K562 (cell line): ENCODE results near the gene DNAJB4. TPM values are rescaled to one million over a fixed set of nuclear protein-coding genes. Genes with fewer than 3 reads are reported as not detected.

Experiments used
- ATF2 ChIP-seq: sonication (generic); formaldehyde crosslinking; IDR thresholded peaks from 2 replicates; pipeline ENCODE4 v1.8.1; 2022; ENCODE audit warnings: missing genetic modification reagents
- BRF2 ChIP-seq: IDR thresholded peaks from 3 replicates; pipeline ENCODE4 v1.6.1; 2011; ENCODE audit warnings: borderline replicate concordance, mild to moderate bottlenecking; ENCODE audit not compliant: insufficient read length, insufficient read depth
- DLX4 ChIP-seq: fragments of 250-450 bp; sonication (Bioruptor Pico); IDR thresholded peaks from 2 replicates; pipeline ENCODE4 v1.6.1; 2021; ENCODE audit warnings: mild to moderate bottlenecking
- E2F5 ChIP-seq: sonication (generic); formaldehyde crosslinking; IDR thresholded peaks from 2 replicates; pipeline ENCODE4 v1.8.0; 2022; ENCODE audit warnings: mild to moderate bottlenecking, missing genetic modification reagents
- MXD1 ChIP-seq: fragments of 250-450 bp; sonication (Bioruptor Pico); IDR thresholded peaks from 2 replicates; pipeline ENCODE4 v1.8.0; 2021; ENCODE audit warnings: borderline replicate concordance, mild to moderate bottlenecking, moderate library complexity; ENCODE audit not compliant: poor library complexity, severe bottlenecking
- RBM14 ChIP-seq: fragments of 200-400 bp; formaldehyde crosslinking; IDR thresholded peaks from 2 replicates; pipeline ENCODE4 v1.6.1; 2018; ENCODE audit warnings: low read depth, mild to moderate bottlenecking, low read length, moderate library complexity, borderline replicate concordance; ENCODE audit not compliant: insufficient read depth
- ZNF384 ChIP-seq: IDR thresholded peaks from 2 replicates; pipeline ENCODE4 v1.6.1; 2012; ENCODE audit warnings: low read depth, low read length, improper control_type of control experiment
- ZNF395 ChIP-seq: fragments of 200-800 bp; sonication (Bioruptor generic); IDR thresholded peaks from 2 replicates; pipeline ENCODE4 v1.6.1; 2017; ENCODE audit warnings: missing genetic modification characterization, missing compliant biosample characterization
- polyA plus RNA-seq, 8 experiments: library from polyadenylated mRNA; depleted of rRNA in 4 of 8; stranded (reverse) in 5 of 8; unstranded in 3 of 8; fragments of >200 nt; fragmentation: Nextera tagmentation in 2 of 8; fragmentation: Illumina TruSeq in 1 of 8; extraction: Ambion mirVana in 2 of 8; extraction: Trizol in 1 of 8; gene quantifications; 2 replicates each; pipeline versions ENCODE4 v1.2.1 to v1.2.3, GENCODE V29; 2011 to 2014; ENCODE audit warnings: inconsistent platforms in 1 of 8, missing spikeins in 1 of 8
- total RNA-seq, 7 experiments: library from RNA; depleted of rRNA in 6 of 7; stranded (reverse); fragments of >200 nt in 6 of 7; fragmentation: Illumina TruSeq in 2 of 7; extraction: Trizol in 2 of 7; gene quantifications; 2 replicates each; pipeline versions ENCODE4 v1.2.1 to v1.2.3, GENCODE V29; 2011 to 2021; ENCODE audit warnings: low replicate concordance in 1 of 7

The DNAJB4 gene
- total and polyA plus RNA-seq, 9 of the 15 experiments (the other 6 are each of a cell fraction or from before 2014, with no cell fraction given) = 8.5 to 27.7 (median 19.8) TPM

- TF ChIP-seq BRF2 (no peak), E2F5 (no peak), RBM14 (no peak), ZNF395 (CRISPR knock-in tag) (peak; percentile 77), DLX4 (CRISPR knock-in tag) (peak; percentile 98), ATF2 (CRISPR knock-in tag) (no peak), MXD1 (CRISPR knock-in tag) (no peak), ZNF384 (no peak)
These were observed 639 bp upstream of the DNAJB4 start (continued) for GRCh38 chr1:78003882-78004718.
